Left renal pelvis (tissue), 4 donors: ENCODE measurements around the gene ZC3HAV1. TPM values are rescaled to one million over a fixed set of nuclear protein-coding genes. Genes with fewer than 3 reads are reported as not detected.
"Not testable (repeated sequence)": the region's sequence is repeated elsewhere in the genome, so short reads cannot be mapped to it uniquely, and the experiment has no call there.

Source experiments
- DNase-seq, 4 donors: peaks; one replicate each; pipeline ENCODE4 v3.0.0-alpha.2; 2013; ENCODE audit warnings: low read depth in 4 of 4, low spot score in 3 of 4
- polyA plus RNA-seq, 4 donors: library from polyadenylated mRNA; unstranded; fragments of 120-200 nt; gene quantifications; one replicate each; pipeline ENCODE4 v1.2.1, GENCODE V29; 2013; ENCODE audit not compliant: insufficient read length in 4 of 4

ZC3HAV1 gene
- polyA plus RNA-seq, 4 donors, result 19.5 to 22.7 (median 20.8) TPM

DNA sequence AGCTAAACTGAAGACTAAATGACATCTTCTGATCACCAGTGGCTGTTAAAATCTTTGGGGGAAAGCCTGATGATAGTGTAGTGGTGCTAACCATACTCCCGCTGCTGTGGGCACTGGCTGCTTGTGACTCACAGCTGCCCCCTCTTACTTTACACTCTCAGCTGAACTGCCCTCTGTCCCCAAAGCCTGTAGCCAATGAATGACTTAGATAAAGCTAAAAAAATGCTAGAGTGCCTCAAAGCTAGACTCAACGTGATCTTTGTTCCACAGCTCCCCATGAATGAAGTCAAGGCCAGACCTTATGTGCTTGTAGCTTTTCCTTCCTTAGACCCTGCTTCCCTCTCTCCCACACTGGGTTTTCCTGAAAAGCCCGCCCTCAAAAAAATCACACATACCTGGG, 80.2 kb downstream of the ZC3HAV1 start:
- DNase-seq, result no peak

DNA sequence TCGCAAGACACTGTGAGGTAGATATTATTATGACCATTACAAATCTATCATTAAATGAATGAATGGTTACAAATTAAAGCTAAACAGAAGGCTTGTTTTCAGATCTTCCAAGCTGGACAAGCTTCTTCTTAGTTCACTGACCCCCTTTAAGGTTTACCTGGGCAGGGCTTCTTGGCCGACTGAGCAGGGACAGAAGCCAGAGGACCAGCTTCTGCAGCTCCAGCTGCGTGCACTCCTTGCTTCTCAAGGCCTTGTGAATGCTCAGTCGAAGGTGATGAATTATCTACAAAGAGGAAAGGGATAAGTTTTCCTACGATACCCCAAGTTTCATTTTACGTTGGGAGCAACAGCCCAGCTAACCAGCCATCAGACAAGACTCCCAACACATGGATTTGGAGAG, 83.0 kb downstream of the ZC3HAV1 start:
- no peak for DNase-seq

DNA sequence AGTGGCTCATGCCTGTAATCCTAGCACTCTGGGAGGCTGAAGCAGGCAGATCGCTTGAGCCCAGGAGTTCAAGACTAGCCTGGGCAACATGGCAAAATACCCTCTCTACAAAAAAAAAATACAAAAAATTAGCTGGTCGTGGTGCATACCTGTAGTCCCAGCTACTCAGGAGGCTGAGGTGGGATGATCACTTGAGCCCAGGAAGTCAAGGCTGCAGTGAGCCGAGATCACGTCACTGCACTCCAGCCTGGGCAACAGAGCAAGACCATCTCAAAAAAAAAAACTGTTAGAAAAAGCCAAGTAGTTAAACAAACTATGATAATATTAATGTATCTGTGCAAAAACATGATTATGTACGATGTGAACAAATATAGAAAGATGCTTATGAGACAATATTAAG, 83.7 kb downstream of the ZC3HAV1 start:
- not testable (repeated sequence) for DNase-seq

DNA sequence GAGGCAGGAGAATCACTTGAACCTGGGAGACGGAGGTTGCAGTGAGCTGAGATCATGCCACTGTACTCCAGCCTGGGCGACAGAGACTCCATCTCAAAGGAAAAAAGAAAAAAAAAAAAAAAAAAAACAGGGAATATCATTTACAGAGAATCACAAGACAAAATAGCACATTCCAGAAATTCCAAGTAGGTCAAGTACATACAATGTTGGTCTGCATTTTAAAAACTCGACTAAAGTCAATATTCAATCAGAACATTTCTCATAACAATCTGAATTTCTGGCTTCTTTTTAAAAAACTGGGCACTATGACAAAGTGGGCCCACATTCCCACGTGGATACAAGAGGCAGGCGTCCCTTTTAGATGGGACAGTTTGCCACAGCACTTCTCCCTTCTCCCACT, 86.4 kb downstream of the ZC3HAV1 start:
- DNase-seq, result no peak

DNA sequence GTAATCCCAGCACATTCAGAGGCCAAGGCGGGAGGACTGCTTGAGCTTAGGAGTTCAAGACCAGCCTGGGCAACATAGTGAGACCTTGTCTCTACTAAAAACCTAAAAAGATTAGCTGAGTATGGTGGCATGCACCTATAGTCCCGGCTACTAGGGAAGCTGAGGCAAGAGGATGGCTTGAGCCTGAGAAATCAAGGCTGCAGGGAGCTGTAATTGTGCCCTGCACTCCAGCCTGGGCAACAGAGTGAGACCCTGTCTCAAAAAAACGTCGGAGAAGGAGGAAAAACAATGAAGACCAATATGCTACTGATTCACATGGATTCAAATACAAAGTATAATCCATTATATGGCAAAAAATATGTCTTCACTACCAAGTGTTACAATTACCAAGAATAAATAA, 87.2 kb downstream of the ZC3HAV1 start:
- no peak for DNase-seq

DNA sequence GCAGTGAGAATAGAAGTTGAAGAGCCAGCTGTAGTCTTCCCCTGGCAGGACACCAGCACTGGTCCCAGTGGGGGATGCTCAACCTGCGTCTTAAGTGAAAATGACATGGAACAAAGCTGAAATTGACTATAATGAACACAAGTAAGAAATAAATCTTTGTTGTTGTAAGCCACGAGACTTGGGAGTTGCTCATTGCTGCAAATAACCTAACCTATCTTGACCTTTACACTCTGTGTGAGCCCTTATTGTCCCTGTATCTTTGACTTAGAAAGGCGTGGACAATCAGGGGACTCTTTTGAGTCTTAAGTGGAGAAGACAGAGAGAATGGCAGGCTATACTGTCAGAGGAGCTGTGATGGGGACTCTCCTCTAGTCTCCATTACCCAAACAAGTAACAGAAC, 90.6 kb downstream of the ZC3HAV1 start:
- DNase-seq, result no peak

DNA sequence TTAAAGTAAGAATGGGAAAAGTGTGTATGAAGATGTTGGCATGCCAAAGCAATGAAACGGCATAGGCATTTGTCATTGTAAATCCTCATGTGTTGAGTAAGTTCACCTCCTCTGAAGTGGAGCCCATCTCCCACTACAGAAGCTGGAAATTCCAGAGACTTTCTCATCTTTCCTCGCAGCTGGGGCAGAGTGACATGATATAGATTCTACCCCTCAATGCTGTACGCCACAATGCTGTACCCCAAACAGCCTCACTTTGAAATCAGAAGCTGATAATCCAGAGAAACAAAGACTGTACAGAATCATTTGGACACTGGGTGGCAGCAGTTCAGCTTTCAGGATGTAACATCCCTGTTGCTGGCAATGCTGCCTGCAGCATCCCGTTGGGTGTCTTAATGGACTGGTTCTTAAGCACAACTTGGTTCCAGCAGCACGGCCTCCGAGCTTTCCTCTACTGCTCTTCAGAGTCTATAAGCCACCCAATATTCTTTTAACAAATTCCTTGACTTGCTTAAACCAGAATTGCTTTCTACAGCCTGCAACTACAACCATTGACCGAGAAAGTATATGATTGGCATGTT, 92.5 kb downstream of the ZC3HAV1 start:
- peak; percentile 12 to 40 (median 31) for DNase-seq

DNA sequence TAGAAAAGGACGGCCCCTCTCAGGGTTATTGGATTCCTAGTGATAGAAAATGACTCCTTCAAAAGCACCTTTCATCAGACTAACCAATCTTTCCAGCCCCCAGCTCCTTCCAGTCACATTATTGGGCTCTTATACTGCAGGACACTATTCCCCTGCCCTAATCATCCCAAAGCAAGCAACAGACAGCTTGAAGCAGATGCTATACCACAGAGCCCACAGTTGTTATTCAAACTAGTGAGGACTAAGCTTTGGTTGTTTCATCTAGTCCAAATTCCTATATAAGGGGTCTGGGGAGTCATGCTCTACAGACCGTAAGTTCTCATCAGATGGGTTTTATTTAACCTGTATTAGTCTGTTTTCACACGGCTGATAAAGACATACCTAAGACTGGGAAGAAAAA, 98.1 kb downstream of the ZC3HAV1 start:
- no peak for DNase-seq

DNA sequence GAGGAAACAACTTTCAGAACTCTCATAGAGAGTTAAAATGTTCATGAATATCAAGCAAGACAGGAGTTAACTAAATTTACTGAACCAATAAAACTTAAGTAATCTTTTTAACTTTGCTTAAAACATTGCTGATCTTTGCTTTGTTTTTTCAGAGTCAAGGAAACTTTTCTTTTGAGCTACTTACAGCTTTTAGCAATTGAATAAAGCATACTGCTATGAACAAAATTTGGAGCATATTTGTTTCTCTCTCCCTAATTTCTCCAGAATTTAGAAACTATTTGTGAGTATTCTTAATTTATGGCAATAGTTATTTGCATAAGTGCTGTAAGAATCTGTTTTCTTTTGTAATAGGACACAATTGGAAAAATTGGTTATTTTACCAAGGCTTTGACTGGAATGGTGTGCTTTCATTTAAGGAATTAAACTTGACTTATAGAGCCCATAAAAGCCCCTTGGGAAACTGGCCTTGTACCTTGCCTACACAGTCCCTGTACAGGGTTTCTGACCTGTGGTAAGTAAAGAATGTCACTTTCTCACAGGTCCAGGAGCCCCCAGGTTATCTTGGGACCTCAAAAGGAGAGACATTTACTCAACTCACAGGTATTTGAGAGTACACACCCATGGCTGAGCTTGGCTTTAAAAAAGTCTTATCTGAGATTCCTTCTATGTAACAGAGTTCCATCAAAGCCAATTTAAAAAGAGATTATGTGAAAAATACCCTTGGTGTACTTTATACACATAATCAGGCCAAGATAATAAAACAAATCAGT, 105.0 kb downstream of the ZC3HAV1 start:
- DNase-seq, result no peak

DNA sequence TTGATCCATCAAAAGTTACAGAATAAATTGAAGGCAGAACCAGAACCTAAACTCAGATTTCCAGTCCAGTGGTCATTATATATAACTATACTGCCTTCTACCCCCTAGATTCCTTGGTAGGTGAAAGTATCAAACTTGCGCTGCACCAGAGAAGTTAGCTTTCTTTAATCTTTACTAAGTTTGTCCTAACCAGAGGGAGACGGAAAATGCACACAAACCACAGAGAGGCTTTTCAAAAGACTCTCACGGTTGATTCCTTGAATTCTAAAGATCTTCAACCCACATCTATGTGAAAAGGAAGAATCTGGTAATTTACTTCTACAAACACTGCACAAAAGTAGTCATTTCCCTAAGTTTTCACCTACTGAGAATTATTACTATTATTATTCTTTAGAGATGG, 110.1 kb downstream of the ZC3HAV1 start:
- DNase-seq, result no peak

Other genes with a start within 250 kb of the ZC3HAV1 start
- 10 to 100 TPM; 12.4 to 14.4 (median 13.3) TPM for gene KIAA1549, start 128.3 kb downstream of the ZC3HAV1 start, polyA plus RNA-seq
- gene ZC3HAV1L, start 73.7 kb downstream of the ZC3HAV1 start, polyA plus RNA-seq, result 10 to 100 TPM; 19.6 to 24.9 (median 21.4) TPM
- 10 to 100 TPM; 11.6 to 22.9 (median 14.2) TPM for gene UBN2, start 121.5 kb upstream of the ZC3HAV1 start, polyA plus RNA-seq
- gene FMC1, start 231.6 kb upstream of the ZC3HAV1 start, polyA plus RNA-seq, result 10 to 100 TPM; 12.4 to 25.0 (median 22.2) TPM